Suppressor macrophage (primary cell): ENCODE data around the gene CELF3.
A peak's percentile ranks its signal among the peaks of the same experiment; 100 is the strongest.

Source experiments
- DNase-seq, 4 experiments: peaks; one replicate each; pipeline ENCODE4 v3.0.0-alpha.2; 2020 to 2022

Gene CELF3

GRCh38 chr1:151720974-151721787, 4.6 kb upstream of the CELF3 start, which contains the start of gene RIIAD1:
RIIAD1 (plus strand) TSS chr1:151721522; CDS start chr1:151721537, 15 bp downstream.
- DNase-seq: peak; percentile 13 to 43 (median 34)

GRCh38 chr1:151720554-151720953, 4.0 kb upstream of the CELF3 start:
- DNase-seq: peak; percentile 13 to 35 (median 29)

- no peak for DNase-seq
Observed at GRCh38 chr1:151720125-151720524, 3.5 kb upstream of the CELF3 start.

GRCh38 chr1:151718666-151719065, 2.1 kb upstream of the CELF3 start:
- DNase-seq: no peak

- DNase-seq: no peak
Observed at GRCh38 chr1:151718011-151718431, 1.4 kb upstream of the CELF3 start.

- no peak for DNase-seq
Observed at GRCh38 chr1:151716405-151716762, 219 bp downstream of the CELF3 start.

- no peak for DNase-seq
Observed at GRCh38 chr1:151715726-151716404, 738 bp downstream of the CELF3 start.

GRCh38 chr1:151714820-151715725, 1.5 kb downstream of the CELF3 start:
- no peak for DNase-seq

- no peak for DNase-seq
Observed at GRCh38 chr1:151713874-151714273, 2.7 kb downstream of the CELF3 start.

- no peak for DNase-seq
Observed at GRCh38 chr1:151713044-151713443, 3.6 kb downstream of the CELF3 start.

GRCh38 chr1:151711951-151712350, 4.7 kb downstream of the CELF3 start:
- DNase-seq: no peak

- no peak for DNase-seq
Observed at GRCh38 chr1:151711044-151711800, 5.4 kb downstream of the CELF3 start.

GRCh38 chr1:151710187-151710840, 6.3 kb downstream of the CELF3 start:
- DNase-seq: peak; percentile 22 to 60 (median 40)

- DNase-seq: no peak
Observed at GRCh38 chr1:151708891-151709290, 7.7 kb downstream of the CELF3 start.

- DNase-seq: no peak
Observed at GRCh38 chr1:151707541-151708065, 9.0 kb downstream of the CELF3 start.

- no peak for DNase-seq
Observed at GRCh38 chr1:151706464-151707415, 9.9 kb downstream of the CELF3 start.

GRCh38 chr1:151705753-151706463, 10.7 kb downstream of the CELF3 start:
- DNase-seq: no peak

GRCh38 chr1:151705146-151705545, 11.5 kb downstream of the CELF3 start:
- DNase-seq: no peak

GRCh38 chr1:151704246-151704645, 12.4 kb downstream of the CELF3 start:
- no peak for DNase-seq
